Heart left ventricle (tissue), 16 donors: ENCODE measurements around the gene ALPK3. TPM values are rescaled to one million over a fixed set of nuclear protein-coding genes. Genes with fewer than 3 reads are reported as not detected.

ENCODE experiments used
- ATAC-seq, 4 donors: fragments of 200-7000 bp; cut with Tn5 transposase; one replicate each; pipeline ENCODE4 v1.9.1; 2020 to 2022; ENCODE audit warnings: moderate library complexity in 4 of 4, mild to moderate bottlenecking in 3 of 4, moderate number of reproducible peaks in 1 of 4
- DNase-seq, 5 donors: peaks; one replicate each; pipeline ENCODE4 v3.0.0-alpha.2; 2020
- H3K27ac ChIP-seq, 12 donors: fragments of 200-600 bp; sonication (generic) in 4 of 12; one replicate each; pipeline versions ENCODE4 v1.5.0 to v1.8.0; 2016 to 2022; ENCODE audit warnings: mild to moderate bottlenecking in 2 of 12
- H3K27me3 ChIP-seq, 9 donors: fragments of 200-600 bp; sonication (generic) in 2 of 9; one replicate each; pipeline versions ENCODE4 v1.5.1 to v1.8.0; 2016 to 2022; ENCODE audit warnings: mild to moderate bottlenecking in 3 of 9
- H3K36me3 ChIP-seq, 9 donors: fragments of 200-600 bp; sonication (generic) in 2 of 9; one replicate each; pipeline versions ENCODE4 v1.5.0 to v1.8.0; 2018 to 2022; ENCODE audit warnings: mild to moderate bottlenecking in 2 of 9
- H3K4me1 ChIP-seq, 12 donors: fragments of 200-600 bp; sonication (generic) in 4 of 12; one replicate each; pipeline versions ENCODE4 v1.5.0 to v1.8.0; 2016 to 2022; ENCODE audit warnings: mild to moderate bottlenecking in 3 of 12
- H3K4me3 ChIP-seq, 12 donors: fragments of 200-600 bp; sonication (generic) in 4 of 12; one replicate each; pipeline versions ENCODE4 v1.5.0 to v1.8.0; 2017 to 2022; ENCODE audit warnings: mild to moderate bottlenecking in 9 of 12, moderate library complexity in 4 of 12
- H3K9me3 ChIP-seq, 12 donors: fragments of 200-600 bp; sonication (generic) in 4 of 12; one replicate each; pipeline versions ENCODE4 v1.5.0 to v1.8.0; 2016 to 2022; ENCODE audit warnings: mild to moderate bottlenecking in 1 of 12
- CTCF ChIP-seq, 12 donors: fragments of 200-600 bp; sonication (generic) in 4 of 12; IDR thresholded peaks; one replicate each; pipeline versions ENCODE4 v1.5.0 to v1.8.0; 2018 to 2022; ENCODE audit warnings: antibody characterized with exemption in 12 of 12, mild to moderate bottlenecking in 5 of 12
- POLR2A ChIP-seq, 2 donors: fragments of 450-650 bp; IDR thresholded peaks; one replicate each; pipeline ENCODE4 v1.6.1; 2017; ENCODE audit warnings: antibody characterized with exemption in 2 of 2, mild to moderate bottlenecking in 2 of 2, moderate library complexity in 2 of 2
- WGBS, 4 donors: extraction: QIAGEN DNeasy Blood & Tissue Kit in 2 of 4; methylation state at CpG; one replicate each; pipeline versions ENCODE4 v1.1.5 to v1.1.7; 2013 to 2018; 5-methylcytosine and 5-hydroxymethylcytosine counted together
- intact Hi-C, 10 donors: fragments of 100-400 bp; cut with DNase I; formaldehyde crosslinking; loops; one replicate each; pipeline versions ENCODE4 v1.11.1 to v1.14.2; 2022
- polyA plus RNA-seq, 2 donors: library from polyadenylated mRNA; stranded (reverse); fragments of 200-250 nt; gene quantifications; one replicate each; pipeline ENCODE4 v1.2.3, GENCODE V29; 2013
- total RNA-seq, 9 donors: library from RNA; depleted of rRNA in 2 of 9; stranded (reverse); fragments of >200 nt in 2 of 9; fragmentation: NEBNext Ultra II Directional in 3 of 9; extraction: Animal tissue kit (Norgen Biotek cat#: 25700) in 3 of 9; gene quantifications; one replicate each; pipeline versions ENCODE4 v1.1.0 to v1.2.4, GENCODE V29; 2016 to 2023
- donor health status: ischemic (EF 13 %, LVEDD 7.1; RV severe dilation, severe dysfunction).
- donor health status: healthy with polysubstance abuse.
- donor health status: DM: no; HTN: yes; CAD: no.
- donor health status: DM: no; HTN: no; CAD: no.
- donor health status: ischemic (EF 25% LVEDD 6.9; RV normal size, moderate dysfunction).
- donor health status: ischemic (EF 25% LVEDD 5.7; RV mildly dilated, moderate dysfunction).
- donor health status: healthy.
- donor health status: DM: yes; HTN: yes; CAD: no.
- donor health status: ischemic (EF 35%, LVEDD 5.7; RV mildly dilated, moderate dysfunction).
- donor health status: nonischemic (EF 11% LVEDD 7.7; RV severe dilation, severe dysfunction).
- donor health status: DM: yes; HTN: yes; CAD: no.
- donor health status: PGD.
- donor health status: ischemic (EF 29% LVEDD 5.4; RV normal size, mild dysfunction).
- donor health status: nonischemic (EF 23%, LVEDD 6.1; RV moderate dilation, normal function).

The ALPK3 gene
- total and polyA plus RNA-seq, 11 donors, result 82.2 to 258 (median 144) TPM

GRCh38 chr15:84905016-84905916 lies 88.1 kb downstream of the ALPK3 start:
- WGBS, 4 donors, result 87 to 91% (median 88%) methylated on average over 15 of the region's 15 CpGs

GRCh38 chr15:84907731-84908130 lies 90.6 kb downstream of the ALPK3 start:
- H3K4me3 ChIP-seq, result no peak overlapping the region
- peaks cover 14 to 73% (median 36%) of the 10 kb centered on the region in 12 donors for H3K4me1 ChIP-seq
- 92 to 99% (median 97%) methylated on average over 4 of the region's 4 CpGs for WGBS, 4 donors
- intact Hi-C loops, result no loop called here
- ATAC-seq (no peak), DNase-seq (no peak)
- H3K27ac ChIP-seq, result no peak overlapping the region
- H3K9me3 ChIP-seq, result no peaks in the 10 kb centered on the region
- H3K36me3 ChIP-seq, result no peaks in the 10 kb centered on the region
- no peaks in the 10 kb centered on the region for H3K27me3 ChIP-seq
- TF ChIP-seq POLR2A (IDR thresholded peaks at IDR 0.05) (no peak), CTCF (IDR thresholded peaks at IDR 0.05) (no peak)

More at GRCh38 chr15:84905016-84905916, 88.1 kb downstream of the ALPK3 start:
- TF ChIP-seq CTCF (IDR thresholded peaks at IDR 0.05) (no peak), POLR2A (IDR thresholded peaks at IDR 0.05) (no peak)
- Histone ChIP-seq H3K36me3 (no peaks in the 10 kb centered on the region), H3K9me3 (peaks cover 0 to 6% (median 0%) of the 10 kb centered on the region in 12 donors), H3K27me3 (no peaks in the 10 kb centered on the region), H3K27ac (peak overlapping the region in 10 of 12 donors; percentile 31 to 85 (median 78)), H3K4me1 (peaks cover 3 to 49% (median 18%) of the 10 kb centered on the region in 12 donors), H3K4me3 (no peak overlapping the region)
- intact Hi-C loops, result no loop called here
- DNase-seq (no peak), ATAC-seq (peak; percentile 45 to 72 (median 50))

GRCh38 chr15:84908564-84908963 lies 91.4 kb downstream of the ALPK3 start:
- H3K4me1 ChIP-seq, result peaks cover 21 to 80% (median 45%) of the 10 kb centered on the region in 12 donors
- H3K27me3 ChIP-seq, result no peaks in the 10 kb centered on the region
- H3K4me3 ChIP-seq, result no peak overlapping the region
- H3K27ac ChIP-seq, result no peak overlapping the region
- intact Hi-C loops, result no loop called here
- ATAC-seq (no peak), DNase-seq (no peak)
- TF ChIP-seq CTCF (IDR thresholded peaks at IDR 0.05) (no peak), POLR2A (IDR thresholded peaks at IDR 0.05) (no peak)
- H3K9me3 ChIP-seq, result no peaks in the 10 kb centered on the region
- 69 to 74% (median 73%) methylated on average over 13 of the region's 13 CpGs for WGBS, 4 donors
- H3K36me3 ChIP-seq, result no peaks in the 10 kb centered on the region

- TF ChIP-seq POLR2A (IDR thresholded peaks at IDR 0.05) (no peak), CTCF (IDR thresholded peaks at IDR 0.05) (no peak)
- Histone ChIP-seq H3K36me3 (no peaks in the 10 kb centered on the region), H3K27me3 (no peaks in the 10 kb centered on the region), H3K9me3 (no peaks in the 10 kb centered on the region), H3K4me3 (no peak overlapping the region), H3K4me1 (peaks cover 21 to 80% (median 47%) of the 10 kb centered on the region in 12 donors), H3K27ac (no peak overlapping the region)
- intact Hi-C loops, result no loop called here
- DNase-seq, result no peak
- ATAC-seq, result no peak
- 91 to 96% (median 93%) methylated on average over 3 of the region's 3 CpGs for WGBS, 4 donors
Observed at GRCh38 chr15:84909029-84909428, 91.9 kb downstream of the ALPK3 start.
